HL-60 (cell line): ENCODE data around the gene MROH9.

Experiments used
- DNase-seq, 2 experiments: peaks; one replicate each; pipeline ENCODE4 v3.0.0-alpha.2; 2010 to 2020; ENCODE audit warnings: low read depth in 1 of 2, low spot score in 1 of 2
- H3K27ac ChIP-seq: fragments of 250-450 bp; sonication (Bioruptor Pico); replicated peaks from 2 replicates; pipeline ENCODE4 v1.5.1; 2020; ENCODE audit warnings: mild to moderate bottlenecking, moderate library complexity
- H3K27me3 ChIP-seq: fragments of 250-450 bp; sonication (Bioruptor Pico); 2 replicates; pipeline ENCODE4 v1.5.1; 2021; ENCODE audit warnings: mild to moderate bottlenecking, moderate library complexity; ENCODE audit not compliant: insufficient read depth, poor library complexity, severe bottlenecking
- H3K4me3 ChIP-seq: replicated peaks from 2 replicates; pipeline ENCODE4 v1.5.1; 2011; ENCODE audit warnings: mild to moderate bottlenecking, control low read depth, low read length; ENCODE audit not compliant: insufficient read depth
- CTCF ChIP-seq: IDR thresholded peaks from one replicate; pipeline ENCODE4 v1.5.1; 2011; ENCODE audit warnings: low read length, control low read depth, inconsistent platforms; ENCODE audit not compliant: insufficient read depth
- GABPA ChIP-seq: IDR thresholded peaks from 2 replicates; pipeline ENCODE4 v1.6.1; 2012; ENCODE audit warnings: low read depth
- POLR2AphosphoS5 ChIP-seq: IDR thresholded peaks from 2 replicates; pipeline ENCODE4 v1.6.1; 2012; ENCODE audit warnings: low read depth
- SPI1 ChIP-seq: IDR thresholded peaks from 2 replicates; pipeline ENCODE4 v1.6.1; 2012; ENCODE audit warnings: low read depth, mild to moderate bottlenecking, borderline replicate concordance
- TF ChIP-seq, protein P1 (sequence below): IDR thresholded peaks from 2 replicates; pipeline ENCODE4 v1.6.1; 2012; ENCODE audit warnings: low read depth; ENCODE audit not compliant: insufficient replicate concordance

Gene MROH9

DNA sequence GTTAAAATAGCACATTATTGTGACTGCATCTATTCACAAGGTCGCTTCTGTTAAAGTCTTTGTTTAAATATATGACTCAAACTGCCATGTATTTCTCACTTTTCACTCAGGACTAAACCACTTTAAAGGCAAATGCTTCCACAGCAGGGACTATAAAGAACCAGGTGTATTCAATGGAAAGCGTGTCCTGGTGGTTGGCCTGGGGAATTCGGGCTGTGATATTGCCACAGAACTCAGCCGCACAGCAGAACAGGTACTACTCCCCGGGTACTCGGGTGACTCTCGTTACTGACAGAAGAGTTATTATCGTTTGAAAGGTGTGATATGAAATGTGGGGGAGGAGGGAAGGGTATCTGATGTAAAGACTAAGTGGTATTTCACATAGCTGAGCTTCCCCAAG lies 172.6 kb downstream of the MROH9 start:
- no peak overlapping the region for H3K27ac ChIP-seq
- TF ChIP-seq, protein P1, sequence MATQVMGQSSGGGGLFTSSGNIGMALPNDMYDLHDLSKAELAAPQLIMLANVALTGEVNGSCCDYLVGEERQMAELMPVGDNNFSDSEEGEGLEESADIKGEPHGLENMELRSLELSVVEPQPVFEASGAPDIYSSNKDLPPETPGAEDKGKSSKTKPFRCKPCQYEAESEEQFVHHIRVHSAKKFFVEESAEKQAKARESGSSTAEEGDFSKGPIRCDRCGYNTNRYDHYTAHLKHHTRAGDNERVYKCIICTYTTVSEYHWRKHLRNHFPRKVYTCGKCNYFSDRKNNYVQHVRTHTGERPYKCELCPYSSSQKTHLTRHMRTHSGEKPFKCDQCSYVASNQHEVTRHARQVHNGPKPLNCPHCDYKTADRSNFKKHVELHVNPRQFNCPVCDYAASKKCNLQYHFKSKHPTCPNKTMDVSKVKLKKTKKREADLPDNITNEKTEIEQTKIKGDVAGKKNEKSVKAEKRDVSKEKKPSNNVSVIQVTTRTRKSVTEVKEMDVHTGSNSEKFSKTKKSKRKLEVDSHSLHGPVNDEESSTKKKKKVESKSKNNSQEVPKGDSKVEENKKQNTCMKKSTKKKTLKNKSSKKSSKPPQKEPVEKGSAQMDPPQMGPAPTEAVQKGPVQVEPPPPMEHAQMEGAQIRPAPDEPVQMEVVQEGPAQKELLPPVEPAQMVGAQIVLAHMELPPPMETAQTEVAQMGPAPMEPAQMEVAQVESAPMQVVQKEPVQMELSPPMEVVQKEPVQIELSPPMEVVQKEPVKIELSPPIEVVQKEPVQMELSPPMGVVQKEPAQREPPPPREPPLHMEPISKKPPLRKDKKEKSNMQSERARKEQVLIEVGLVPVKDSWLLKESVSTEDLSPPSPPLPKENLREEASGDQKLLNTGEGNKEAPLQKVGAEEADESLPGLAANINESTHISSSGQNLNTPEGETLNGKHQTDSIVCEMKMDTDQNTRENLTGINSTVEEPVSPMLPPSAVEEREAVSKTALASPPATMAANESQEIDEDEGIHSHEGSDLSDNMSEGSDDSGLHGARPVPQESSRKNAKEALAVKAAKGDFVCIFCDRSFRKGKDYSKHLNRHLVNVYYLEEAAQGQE: no peak
- TF ChIP-seq CTCF (no peak), GABPA (no peak), SPI1 (no peak), POLR2AphosphoS5 (no peak)
- no peak for DNase-seq

DNA sequence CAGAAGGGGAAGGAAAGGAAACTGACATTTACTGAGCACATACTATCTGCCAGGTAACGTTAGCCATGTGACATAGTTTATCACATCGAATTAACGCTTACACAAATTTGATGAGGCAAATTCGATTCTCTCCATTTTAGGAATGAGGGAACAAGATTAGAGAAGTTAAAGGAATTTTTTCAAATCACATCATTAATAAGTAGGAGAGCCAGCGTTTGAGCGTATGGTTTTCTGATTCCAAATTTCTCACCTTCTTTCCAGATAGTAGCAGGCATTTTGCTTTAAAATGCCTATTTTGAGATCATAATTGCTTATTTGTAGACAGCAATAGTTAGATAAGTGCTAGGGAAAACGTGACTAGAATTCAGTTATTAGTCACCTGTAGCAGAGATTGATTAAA lies 174.6 kb downstream of the MROH9 start:
- no peak overlapping the region for H3K4me3 ChIP-seq
- no peak for DNase-seq
- TF ChIP-seq GABPA (no peak), SPI1 (no peak), CTCF (no peak), POLR2AphosphoS5 (no peak)
- TF ChIP-seq, protein P1: no peak
- H3K27ac ChIP-seq: no peak overlapping the region
- H3K27me3 ChIP-seq: no peaks in the 10 kb centered on the region

More for the DNA sequence above, 172.6 kb downstream of the MROH9 start:
- Histone ChIP-seq H3K27me3 (no peaks in the 10 kb centered on the region), H3K4me3 (no peak overlapping the region)

DNA sequence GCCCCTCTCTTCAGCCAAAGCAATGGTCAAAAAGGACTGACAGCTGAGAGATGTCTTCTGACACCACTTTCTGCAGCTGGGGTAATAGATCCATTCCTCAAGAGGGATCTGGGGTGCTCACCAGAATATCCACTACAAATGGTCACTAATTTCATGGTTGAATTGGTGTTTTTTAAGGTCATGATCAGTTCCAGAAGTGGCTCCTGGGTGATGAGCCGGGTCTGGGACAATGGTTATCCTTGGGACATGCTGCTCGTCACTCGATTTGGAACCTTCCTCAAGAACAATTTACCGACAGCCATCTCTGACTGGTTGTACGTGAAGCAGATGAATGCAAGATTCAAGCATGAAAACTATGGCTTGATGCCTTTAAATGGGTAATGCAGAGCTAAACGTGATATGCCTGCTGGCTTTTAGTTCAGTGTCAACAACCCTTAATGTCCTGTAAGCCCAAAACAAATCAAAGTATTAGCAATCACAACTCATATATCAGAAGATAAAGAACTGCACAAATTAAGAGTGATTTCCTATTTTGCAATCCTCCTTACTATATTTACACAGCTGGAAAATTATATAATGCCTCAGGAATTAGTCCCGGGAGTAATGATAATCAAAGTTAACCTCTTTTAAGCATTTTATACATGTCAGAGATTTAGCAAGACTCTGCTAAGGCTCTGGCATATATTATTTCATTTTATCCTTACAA lies 175.4 kb downstream of the MROH9 start:
- H3K27ac ChIP-seq: no peak overlapping the region
- no peaks in the 10 kb centered on the region for H3K27me3 ChIP-seq
- TF ChIP-seq, protein P1: no peak
- TF ChIP-seq CTCF: no peak
- no peak for TF ChIP-seq POLR2AphosphoS5
- TF ChIP-seq SPI1: no peak
- no peak for TF ChIP-seq GABPA
- DNase-seq: no peak
- no peak overlapping the region for H3K4me3 ChIP-seq
